ENCODE measurements around the gene SNX14. TPM values are rescaled to one million over a fixed set of nuclear protein-coding genes. Genes with fewer than 3 reads are reported as not detected.

SNX14 gene
- total and polyA plus RNA-seq, 2 of the 8 experiments (the other 6 are each of a cell fraction or from before 2014, with no cell fraction given) = 11.9 to 24.2 TPM

GRCh38 chr6:85461798-85462170 lies 131.9 kb downstream of the SNX14 start:
- Histone ChIP-seq H3K36me3 (ENCODE audit: control insufficient read depth in 2 of 4, insufficient read depth in 4 of 4, low read length in 3 of 4) (no peaks in the 10 kb centered on the region), H2BK5ac (ENCODE audit: low read depth, low read length) (no peak overlapping the region), H3K9me3 (ENCODE audit: insufficient read depth in 2 of 2, low read depth in 1 of 2, low read length in 1 of 2) (no peaks in the 10 kb centered on the region), H3K18ac (ENCODE audit: extremely low read depth, low read length) (no peak overlapping the region), H3K9ac (replicated peaks in 1 of 4; ENCODE audit: extremely low read depth in 1 of 4, low read depth in 3 of 4, low read length in 3 of 4) (no peak overlapping the region), H4K91ac (replicated peaks; ENCODE audit: insufficient read length, low read length) (peak overlapping the region; percentile 20), H3K4ac (replicated peaks; ENCODE audit: insufficient read length, low read depth, low read length) (no peak overlapping the region), H3K27me3 (replicated peaks in 1 of 4; ENCODE audit: control insufficient read depth in 3 of 4, extremely low read depth in 1 of 4, insufficient read depth in 3 of 4, low read length in 3 of 4) (no peaks in the 10 kb centered on the region), H4K5ac (ENCODE audit: insufficient read length, low read depth, low read length) (no peak overlapping the region), H3K14ac (ENCODE audit: insufficient read length) (no peak overlapping the region), H3K23me2 (ENCODE audit: low read depth, low read length) (no peaks in the 10 kb centered on the region), H2AFZ (ENCODE audit: low read length) (no peak overlapping the region), H3K27ac (ENCODE audit: low read depth, low read length) (no peak overlapping the region), H3K79me2 (ENCODE audit: control insufficient read depth in 1 of 2, insufficient read depth in 2 of 2, low read length in 2 of 2) (no peaks in the 10 kb centered on the region), H3K4me1 (replicated peaks in 1 of 4; ENCODE audit: control insufficient read depth in 3 of 4, insufficient read depth in 4 of 4, low read length in 3 of 4) (peaks cover 0 to 10% (median 3%) of the 10 kb centered on the region in 4 experiments; a peak in 4 of 7 replicates), H4K20me1 (replicated peaks in 1 of 2; ENCODE audit: control insufficient read depth in 1 of 2, insufficient read depth in 2 of 2, low read length in 2 of 2) (no peaks in the 10 kb centered on the region), H3K23ac (ENCODE audit: insufficient read length) (no peak overlapping the region), H2BK12ac (ENCODE audit: low read depth, low read length) (no peak overlapping the region), H3K79me1 (ENCODE audit: low read depth, low read length) (no peaks in the 10 kb centered on the region), H2BK120ac (replicated peaks; ENCODE audit: low read depth, low read length) (no peak overlapping the region), H3K56ac (replicated peaks; ENCODE audit: insufficient read length, low read depth, low read length) (no peak overlapping the region), H4K8ac (ENCODE audit: extremely low read depth, insufficient read depth, low read length) (0 out of 2 replicates have a peak overlapping the region, but pooled peaks have one; percentile 41), H2BK15ac (ENCODE audit: low read length) (no peak overlapping the region), H2AK5ac (ENCODE audit: low read depth, low read length) (no peak overlapping the region), H3K4me3 (ENCODE audit: extremely low read depth in 1 of 4, insufficient read depth in 2 of 4, low read depth in 3 of 4, low read length in 4 of 4) (no peak overlapping the region), H3K4me2 (ENCODE audit: insufficient read depth in 1 of 2, low read depth in 2 of 2, low read length in 2 of 2) (no peak overlapping the region), H2BK20ac (ENCODE audit: low read length) (no peak overlapping the region)
- DNase-seq (ENCODE audit: low read depth in 1 of 2, low spot score in 2 of 2) (no peak), FAIRE-seq (no peak)
- ChIA-PET CTCF (ENCODE audit: partially characterized antibody) (interaction anchor here (0.7 to 10.5 kb wide), 4 partner anchors 9 to 107 kb away, joined by 3 to 99 read pairs (median 8); no protein-coding TSS in a partner anchor), POLR2A (ENCODE audit: partially characterized antibody) (interaction anchor here (1.0 to 1.5 kb wide), 2 partner anchors 9 to 217 kb away, joined by 3 to 6 read pairs; no protein-coding TSS in a partner anchor)
- TF ChIP-seq ATF3 (IDR thresholded peaks at IDR 0.05; ENCODE audit: insufficient read depth, low read depth, low read length) (no peak), POLR2A (IDR thresholded peaks at IDR 0.05; ENCODE audit: control extremely low read depth in 1 of 2, low read depth in 2 of 2, low read length in 2 of 2) (no peak)
- 92% methylated on average over 4 of the region's 4 CpGs; no CpG with 5 or more reads in 1 of the 2 experiments for WGBS, 2 experiments (ENCODE audit: extremely low coverage in 1 of 2, insufficient coverage in 1 of 2, insufficient read length in 1 of 2, insufficient replicate concordance in 2 of 2, low coverage in 1 of 2, low lambda C conversion rate in 2 of 2, missing lambda C conversion rate in 1 of 2)

Measured in H1 (cell line).